HG03135 (cell line): ENCODE measurements around the gene EREG.

Experiments
- ATAC-seq: cut with Tn5 transposase; IDR thresholded peaks from one replicate; pipeline ENCODE4 v1.9.1; 2021; ENCODE audit warnings: mild to moderate bottlenecking, moderate library complexity; ENCODE audit not compliant: unreplicated experiment

EREG gene

GRCh38 chr4:74364652-74365491, at the start of gene EREG:
TSS of gene EREG (plus strand) at chr4:74365145. CDS start at chr4:74365309, 164 bp downstream.
- peak; percentile 51 for ATAC-seq

GRCh38 chr4:74315376-74315775, 49.6 kb upstream of the EREG start:
- no peak for ATAC-seq

GRCh38 chr4:74316397-74316796, 48.5 kb upstream of the EREG start:
- no peak for ATAC-seq

GRCh38 chr4:74317616-74318246, 47.2 kb upstream of the EREG start:
- no peak for ATAC-seq

GRCh38 chr4:74318276-74318675, 46.7 kb upstream of the EREG start:
- no peak for ATAC-seq

GRCh38 chr4:74319470-74319869, 45.5 kb upstream of the EREG start:
- no peak for ATAC-seq

GRCh38 chr4:74320559-74321118, 44.3 kb upstream of the EREG start:
- peak; percentile 73 for ATAC-seq

- ATAC-seq: no peak
These were observed 42.6 kb upstream of the EREG start for GRCh38 chr4:74322301-74322700.

- no peak for ATAC-seq
These were observed 41.3 kb upstream of the EREG start for GRCh38 chr4:74323663-74324062.

- ATAC-seq: no peak
These were observed 40.7 kb upstream of the EREG start for GRCh38 chr4:74324262-74324661.

- no peak for ATAC-seq
These were observed 39.1 kb upstream of the EREG start for GRCh38 chr4:74325886-74326285.

GRCh38 chr4:74327762-74328161, 37.2 kb upstream of the EREG start:
- no peak for ATAC-seq

GRCh38 chr4:74328501-74328900, 36.4 kb upstream of the EREG start:
- ATAC-seq: no peak

- ATAC-seq: no peak
These were observed 35.6 kb upstream of the EREG start for GRCh38 chr4:74329307-74329706.

GRCh38 chr4:74330295-74330750, 34.6 kb upstream of the EREG start:
- no peak for ATAC-seq

- ATAC-seq: no peak
These were observed 33.7 kb upstream of the EREG start for GRCh38 chr4:74331252-74331651.

- no peak for ATAC-seq
These were observed 33.0 kb upstream of the EREG start for GRCh38 chr4:74331944-74332343.

GRCh38 chr4:74334636-74335035, 30.3 kb upstream of the EREG start:
- ATAC-seq: no peak

- ATAC-seq: no peak
These were observed 29.5 kb upstream of the EREG start for GRCh38 chr4:74335341-74336021.

- ATAC-seq: no peak
These were observed 26.1 kb upstream of the EREG start for GRCh38 chr4:74338792-74339333.

- ATAC-seq: no peak
These were observed 25.4 kb upstream of the EREG start for GRCh38 chr4:74339501-74339900.
